HG03342 (cell line): ENCODE measurements around the gene EMC9.

Experiments
- ATAC-seq: cut with Tn5 transposase; IDR thresholded peaks from one replicate; pipeline ENCODE4 v1.9.1; 2021; ENCODE audit warnings: mild to moderate bottlenecking, moderate library complexity; ENCODE audit not compliant: unreplicated experiment

The EMC9 gene, protein sequence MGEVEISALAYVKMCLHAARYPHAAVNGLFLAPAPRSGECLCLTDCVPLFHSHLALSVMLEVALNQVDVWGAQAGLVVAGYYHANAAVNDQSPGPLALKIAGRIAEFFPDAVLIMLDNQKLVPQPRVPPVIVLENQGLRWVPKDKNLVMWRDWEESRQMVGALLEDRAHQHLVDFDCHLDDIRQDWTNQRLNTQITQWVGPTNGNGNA

DNA sequence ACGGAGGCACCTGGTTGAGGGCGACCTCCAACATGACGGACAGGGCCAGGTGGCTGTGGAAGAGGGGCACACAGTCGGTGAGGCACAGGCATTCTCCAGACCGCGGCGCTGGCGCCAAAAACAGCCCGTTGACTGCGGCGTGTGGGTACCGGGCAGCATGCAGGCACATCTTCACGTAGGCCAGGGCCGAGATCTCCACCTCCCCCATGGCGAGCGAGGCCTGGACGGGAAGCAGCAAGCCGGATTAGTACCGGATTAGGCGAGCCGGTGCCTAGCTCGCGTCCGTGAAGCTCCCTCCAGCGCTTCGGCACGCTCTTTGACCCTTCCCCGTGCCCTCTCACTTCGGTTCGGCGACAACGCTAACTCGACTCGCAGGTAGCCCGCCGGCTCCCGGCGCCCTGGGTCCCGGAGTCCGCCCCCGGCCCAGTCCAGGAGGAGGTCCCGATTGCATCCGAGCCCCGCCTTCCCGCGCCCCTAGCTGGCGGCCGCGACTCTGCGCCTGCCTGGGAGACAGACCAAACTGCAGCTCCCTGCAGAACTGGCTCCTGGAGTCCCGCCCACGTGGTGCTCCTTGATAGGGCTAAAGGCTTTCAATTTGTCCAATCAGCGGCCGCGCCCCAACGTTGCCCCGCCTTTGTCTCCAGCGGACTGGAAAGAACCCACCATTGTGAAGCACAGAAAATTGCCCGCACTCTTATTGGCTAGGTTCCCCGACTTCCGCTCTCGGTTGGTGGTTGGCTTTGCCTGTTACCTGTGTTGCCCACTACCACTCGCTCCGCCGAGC lies at the start of gene EMC9:
Gene EMC9 (minus strand): TSS at position 495 of the 784 bp plus-strand sequence. CDS start 287 bp downstream, at position 208.
- peak; percentile 82 for ATAC-seq

- no peak for ATAC-seq
Observed at GRCh38 chr14:24190416-24190815, 49.0 kb upstream of the EMC9 start.

DNA sequence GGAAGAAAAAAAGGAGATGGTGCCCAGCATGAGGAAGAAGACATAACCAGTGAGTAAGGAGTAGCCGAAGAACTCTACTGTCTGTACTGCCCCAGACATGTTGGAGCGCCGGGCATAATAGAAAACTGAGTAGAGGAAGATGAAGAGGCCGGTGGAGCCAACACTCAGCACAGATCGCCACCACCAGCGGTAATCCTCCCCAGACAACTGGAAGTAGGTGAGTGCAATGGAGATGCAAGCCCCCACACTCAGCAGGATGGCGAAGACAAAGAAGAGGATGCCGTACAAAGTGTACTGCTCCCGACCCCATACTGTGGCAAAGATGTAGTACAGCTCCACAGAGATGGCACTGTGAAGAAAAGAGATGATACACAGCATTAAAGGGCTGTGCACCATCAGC lies 48.1 kb upstream of the EMC9 start:
- ATAC-seq, result no peak

GRCh38 chr14:24189059-24189375 lies 47.6 kb upstream of the EMC9 start:
- no peak for ATAC-seq

- ATAC-seq, result peak; percentile 88
Observed at GRCh38 chr14:24188251-24189058, 47.1 kb upstream of the EMC9 start, which contains the start of gene IPO4. Gene IPO4 (minus strand): TSS chr14:24188816. CDS start chr14:24188787, 29 bp downstream.

DNA sequence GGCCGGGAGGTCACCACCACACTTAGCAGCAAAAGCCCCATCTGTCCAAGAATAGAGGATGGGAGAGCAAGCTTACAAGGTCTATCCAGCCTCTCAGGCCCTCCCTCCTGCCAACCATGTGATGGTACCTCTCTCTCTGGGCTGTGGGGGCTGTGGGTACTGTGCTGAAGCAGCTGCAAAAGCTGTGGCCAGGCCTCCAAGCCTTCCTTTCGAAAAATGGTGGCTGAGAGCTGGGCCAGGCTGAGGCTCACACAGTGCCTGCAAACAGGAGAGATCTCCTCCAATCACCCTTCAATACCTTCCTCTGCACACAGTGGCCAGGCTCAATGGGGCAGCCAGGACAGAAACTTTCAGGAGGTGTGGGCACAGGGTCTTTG lies 46.1 kb upstream of the EMC9 start:
- ATAC-seq, result no peak

DNA sequence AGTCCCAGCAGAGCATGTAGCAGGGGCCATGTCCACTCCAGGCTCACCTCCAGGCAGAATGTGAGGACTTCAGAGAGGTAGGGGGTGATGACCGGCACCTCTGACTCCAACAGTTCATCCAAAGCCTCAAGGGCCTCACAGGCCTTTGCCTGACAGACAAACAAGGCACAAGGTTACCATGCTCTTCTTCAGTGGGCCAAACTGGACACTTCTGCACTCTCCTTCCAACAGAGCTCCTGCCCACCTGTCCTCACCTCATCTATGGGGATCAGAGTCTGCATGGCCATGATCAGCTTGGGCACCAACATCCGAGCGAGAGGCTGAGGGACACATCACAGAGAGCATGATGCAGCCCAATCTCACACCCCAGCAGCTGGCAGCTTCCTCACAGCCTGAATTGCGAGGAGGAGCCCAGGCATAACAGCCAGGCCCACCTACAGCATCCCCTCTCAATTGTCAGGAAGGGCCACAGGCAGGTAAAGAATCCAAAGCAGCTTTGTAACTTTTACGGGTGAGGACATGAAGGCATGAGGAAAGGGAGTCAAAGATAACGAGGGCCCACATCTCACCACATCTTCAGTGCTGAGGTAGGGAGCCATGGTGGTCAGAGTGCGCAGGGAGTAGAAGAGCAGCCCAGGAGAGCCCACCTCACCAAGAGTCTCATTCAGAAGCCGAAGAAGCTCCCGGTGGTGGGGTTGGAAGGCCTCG lies 45.6 kb upstream of the EMC9 start:
- ATAC-seq, result no peak

DNA sequence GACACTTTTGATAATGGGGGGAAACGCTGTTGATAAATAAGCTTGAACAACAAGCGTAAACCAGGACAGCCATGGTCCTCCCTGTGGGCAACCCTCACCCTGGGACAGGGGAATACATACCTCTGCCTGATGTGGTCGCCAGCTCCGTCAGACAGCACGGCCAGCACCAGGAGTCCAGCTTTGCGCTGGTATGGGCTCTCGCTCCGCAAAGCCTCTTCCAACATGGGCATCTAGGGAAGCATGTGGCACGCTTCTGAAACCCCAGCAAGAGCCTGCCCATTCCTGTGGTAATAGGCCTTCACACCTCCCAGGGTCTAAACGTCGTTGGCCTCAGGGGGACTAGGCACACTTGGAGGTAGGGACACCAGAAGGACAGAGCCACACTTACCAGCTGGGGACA lies 44.4 kb upstream of the EMC9 start:
- no peak for ATAC-seq

GRCh38 chr14:24185026-24185425 lies 43.6 kb upstream of the EMC9 start:
- no peak for ATAC-seq

DNA sequence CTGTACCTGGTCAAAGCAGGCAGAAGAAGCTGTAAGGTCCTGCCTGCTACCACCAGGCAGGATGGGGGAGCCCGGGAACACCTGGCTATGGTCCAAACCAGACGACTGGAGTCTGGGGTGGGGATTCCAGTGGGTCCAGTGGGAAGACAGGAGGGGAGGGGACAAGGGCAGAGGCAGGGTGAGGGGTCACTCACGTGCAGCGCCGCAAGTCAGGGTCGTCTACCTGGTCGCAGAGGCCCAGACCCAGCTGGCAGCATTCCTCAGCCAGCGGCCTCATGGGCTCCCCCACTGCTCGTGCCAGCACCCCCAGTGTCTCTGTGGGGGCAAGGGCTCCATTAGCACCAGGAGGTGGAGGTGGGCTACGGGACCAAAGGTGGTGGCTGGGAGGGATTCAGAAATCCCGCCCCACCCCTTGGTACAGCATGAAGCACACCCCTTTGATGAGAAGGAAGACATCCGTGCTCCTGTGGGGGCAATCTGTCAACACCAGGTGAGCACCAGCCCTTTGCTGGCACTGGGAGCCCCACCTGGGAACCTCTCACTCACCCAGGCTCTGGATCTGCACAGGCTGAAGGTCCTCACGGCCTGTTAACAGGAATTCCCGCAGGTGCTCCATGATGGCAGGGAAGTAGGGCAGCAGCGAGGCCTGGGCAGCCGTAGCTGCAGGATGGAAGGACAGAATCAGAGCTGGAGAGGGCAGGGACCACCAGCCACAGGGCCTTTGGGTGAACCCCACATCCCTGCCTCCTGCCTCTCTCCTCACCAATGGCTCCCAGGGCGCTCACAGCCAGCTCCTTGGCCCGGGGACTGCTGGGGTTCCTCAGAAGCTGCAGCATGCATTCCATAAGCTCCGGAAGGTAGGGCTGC lies 42.9 kb upstream of the EMC9 start:
- no peak for ATAC-seq

GRCh38 chr14:24183014-24183481 lies 41.7 kb upstream of the EMC9 start:
- no peak for ATAC-seq

- ATAC-seq, result no peak
Observed at GRCh38 chr14:24182110-24182882, 40.9 kb upstream of the EMC9 start.

DNA sequence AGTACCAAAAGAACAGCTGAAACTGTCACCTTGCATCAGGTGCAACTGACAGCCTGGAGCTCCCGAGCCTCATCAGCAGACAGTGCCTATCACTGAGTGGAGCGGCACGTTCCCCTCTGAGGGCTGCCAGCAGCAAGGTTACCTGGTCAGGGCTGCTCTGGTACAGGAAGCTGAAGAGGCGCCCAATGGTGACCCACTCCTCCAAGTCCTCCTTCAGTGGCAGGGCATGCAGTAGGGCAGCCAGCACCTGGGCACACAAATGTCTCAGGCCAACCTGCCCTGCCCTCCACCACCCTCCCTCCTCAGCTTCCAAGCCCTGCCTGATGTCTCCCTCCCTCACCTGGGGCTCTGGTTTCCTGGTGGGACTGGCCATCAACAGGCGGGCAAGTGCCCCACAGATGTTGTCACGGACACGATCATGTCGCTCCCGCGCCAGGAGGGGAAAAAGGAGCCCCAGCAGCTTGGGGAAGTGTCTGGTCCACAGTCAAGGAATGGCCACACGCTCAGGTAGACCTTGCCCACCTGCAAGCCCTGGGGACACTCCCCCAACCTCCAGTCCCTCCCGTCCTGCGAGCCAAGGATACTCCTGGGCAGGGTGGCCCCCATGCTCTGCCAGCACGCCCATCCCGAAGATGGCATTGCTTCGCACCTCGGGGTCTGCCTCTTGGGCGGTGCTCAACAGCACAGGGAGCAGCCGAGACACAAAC lies 40.1 kb upstream of the EMC9 start:
- ATAC-seq, result no peak

DNA sequence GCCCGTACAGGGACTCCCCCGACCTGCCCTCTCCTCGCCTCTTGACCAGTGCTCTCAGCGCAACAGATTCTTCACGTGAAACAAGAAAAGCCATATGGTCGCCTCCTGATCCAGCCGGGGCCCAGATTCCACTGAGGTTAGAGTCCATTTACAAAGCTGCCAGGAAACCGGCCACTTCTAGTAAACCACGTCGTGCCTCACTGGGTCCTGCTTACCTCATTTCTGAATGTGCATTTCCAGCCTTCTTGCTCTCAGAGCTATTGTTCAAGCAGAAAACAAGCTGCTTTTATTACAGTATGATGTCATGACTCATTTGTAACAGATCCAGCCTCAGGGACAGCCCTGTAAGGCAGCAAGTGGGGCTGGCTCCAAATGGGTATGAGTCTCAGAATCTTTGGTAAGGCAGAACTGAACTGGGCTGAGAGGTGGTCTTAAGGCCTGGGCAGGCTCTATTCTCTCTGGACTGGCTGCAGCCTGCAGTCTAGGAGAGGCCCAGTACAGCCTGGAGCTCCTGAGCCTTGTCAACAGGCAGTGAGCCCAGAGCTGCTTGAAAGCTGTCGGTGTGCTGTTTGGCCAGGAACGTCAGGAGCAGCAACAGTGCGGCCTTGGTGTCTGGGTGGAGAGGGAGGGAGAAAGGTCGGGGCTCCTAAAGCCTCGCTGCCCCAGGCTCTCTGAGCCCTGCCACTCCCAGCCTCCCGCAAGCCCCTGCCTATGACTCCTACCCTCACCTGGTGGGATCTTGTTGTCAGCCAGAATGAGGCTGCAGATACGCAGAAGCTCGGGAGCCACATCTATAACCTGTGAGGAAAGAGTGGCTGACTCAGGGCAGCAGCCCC lies 38.8 kb upstream of the EMC9 start:
- no peak for ATAC-seq

GRCh38 chr14:24179294-24179960 lies 38.0 kb upstream of the EMC9 start:
- ATAC-seq, result no peak

DNA sequence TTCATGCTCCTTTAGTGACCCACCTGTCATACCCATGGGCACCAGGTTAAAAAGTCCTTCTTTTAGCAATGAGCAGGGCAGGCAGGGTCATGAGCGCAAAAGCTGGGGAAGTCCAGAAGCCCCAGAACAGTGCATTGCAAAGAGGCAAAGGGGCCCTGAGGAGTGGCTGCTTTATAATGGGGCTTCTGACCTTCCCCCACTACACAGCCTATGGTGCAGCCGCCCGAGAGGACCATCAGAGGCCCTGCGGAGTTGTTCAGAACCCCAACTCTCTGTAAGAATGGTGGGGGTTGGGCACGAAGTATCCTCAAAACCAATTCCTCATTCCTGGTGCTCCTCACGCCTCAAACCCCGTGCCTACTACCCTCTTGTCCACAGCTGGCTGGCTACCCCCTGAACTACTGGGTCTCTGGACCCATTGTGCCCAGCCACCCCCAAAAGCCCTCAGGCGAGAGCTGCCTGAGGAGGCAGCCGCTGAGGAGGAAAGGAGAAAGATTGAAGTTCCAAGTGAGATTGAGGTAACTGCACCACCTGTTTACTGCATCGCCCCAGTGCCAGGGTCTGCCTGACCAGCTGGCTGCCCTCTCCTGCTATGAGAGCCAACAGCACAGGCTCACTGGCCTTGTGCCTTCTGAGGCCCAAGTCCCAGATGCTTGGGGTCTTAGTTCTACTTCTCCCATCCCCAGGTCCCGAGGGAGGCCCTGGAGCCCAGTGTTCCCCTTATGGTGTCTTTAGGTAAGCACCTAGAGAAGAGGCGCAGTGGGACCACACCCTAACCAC lies 37.2 kb upstream of the EMC9 start:
- ATAC-seq, result no peak

- no peak for ATAC-seq
Observed at GRCh38 chr14:24177891-24178290, 36.5 kb upstream of the EMC9 start.
